ENCODE measurements around the gene KRTAP5-5. TPM values are rescaled to one million over a fixed set of nuclear protein-coding genes. Genes with fewer than 3 reads are reported as not detected.

The KRTAP5-5 gene
- total and polyA plus RNA-seq, 12 donors, result not detected

DNA sequence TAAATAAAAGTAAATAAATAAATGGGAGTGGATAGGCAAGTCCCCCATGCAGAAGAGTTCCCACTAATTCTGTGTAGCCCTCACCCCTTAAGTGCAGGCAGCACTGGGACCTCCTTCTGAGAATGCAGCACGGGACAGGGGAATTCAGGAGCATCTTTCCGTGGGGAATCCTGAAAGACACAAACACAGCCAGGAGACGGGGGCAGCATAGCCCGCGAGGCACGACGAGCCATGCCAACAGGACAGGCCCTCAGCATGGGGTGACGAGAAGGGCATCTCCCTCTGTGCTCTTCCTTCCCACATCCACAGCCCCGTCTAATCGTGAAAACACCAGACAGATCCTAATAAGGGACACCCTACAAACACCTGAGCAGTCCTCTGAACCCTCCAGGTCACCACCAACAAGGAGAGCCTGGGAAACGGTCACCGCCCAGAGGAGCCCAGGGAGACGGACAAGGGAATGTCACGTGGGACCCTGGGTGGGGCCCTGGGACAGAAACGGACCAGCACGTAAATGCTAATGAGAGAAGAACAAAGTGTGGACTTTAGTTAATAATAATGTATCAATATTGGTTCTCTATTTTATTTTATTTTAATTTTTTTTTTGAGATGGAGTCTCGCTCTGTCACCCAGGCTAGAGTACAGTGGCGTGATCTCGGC is 6.8 kb downstream of the KRTAP5-5 start:
- Histone ChIP-seq H3K4me3 (no peak overlapping the region), H3K27ac (no peak overlapping the region), H3K9me3 (no peaks in the 10 kb centered on the region), H3K27me3 (peaks cover 0 to 44% (median 29%) of the 10 kb centered on the region in 7 donors), H3K36me3 (no peaks in the 10 kb centered on the region), H3K4me1 (peaks cover 0 to 39% (median 15%) of the 10 kb centered on the region in 9 donors)
- no peak for TF ChIP-seq CTCF (IDR thresholded peaks at IDR 0.05)
- WGBS, 2 donors, result 88 to 89% methylated on average over 19 of the region's 19 CpGs
- DNase-seq, result no peak
- no peak for ATAC-seq
- intact Hi-C loops (cut with DNase I), result no loop called here

GRCh38 chr11:1637628-1638027 is 8.1 kb downstream of the KRTAP5-5 start:
- ATAC-seq, result no peak
- no peak overlapping the region for H3K27ac ChIP-seq

GRCh38 chr11:1638344-1638743 is 8.8 kb downstream of the KRTAP5-5 start:
- peak overlapping the region in 5 of 10 donors; percentile 9 to 70 (median 62) for H3K27ac ChIP-seq
- no peaks in the 10 kb centered on the region for H3K36me3 ChIP-seq
- no peak for TF ChIP-seq CTCF (IDR thresholded peaks at IDR 0.05)
- intact Hi-C loops (cut with DNase I), result no loop called here
- H3K9me3 ChIP-seq, result no peaks in the 10 kb centered on the region
- H3K4me3 ChIP-seq, result no peak overlapping the region
- H3K4me1 ChIP-seq, result peaks cover 0 to 28% (median 15%) of the 10 kb centered on the region in 9 donors
- WGBS, 2 donors, result 67 to 69% methylated on average over 8 of the region's 8 CpGs
- no peak for ATAC-seq
- no peak for DNase-seq
- peaks cover 0 to 33% (median 16%) of the 10 kb centered on the region in 7 donors for H3K27me3 ChIP-seq

More at GRCh38 chr11:1637628-1638027, 8.1 kb downstream of the KRTAP5-5 start:
- Histone ChIP-seq H3K36me3 (no peaks in the 10 kb centered on the region), H3K9me3 (no peaks in the 10 kb centered on the region), H3K4me1 (peaks cover 0 to 31% (median 15%) of the 10 kb centered on the region in 9 donors), H3K27me3 (peaks cover 0 to 35% (median 18%) of the 10 kb centered on the region in 7 donors), H3K4me3 (no peak overlapping the region)
- intact Hi-C loops (cut with DNase I), result no loop called here
- 91 to 94% methylated on average over 2 of the region's 2 CpGs for WGBS, 2 donors
- no peak for DNase-seq
- TF ChIP-seq CTCF (IDR thresholded peaks at IDR 0.05), result no peak

DNA sequence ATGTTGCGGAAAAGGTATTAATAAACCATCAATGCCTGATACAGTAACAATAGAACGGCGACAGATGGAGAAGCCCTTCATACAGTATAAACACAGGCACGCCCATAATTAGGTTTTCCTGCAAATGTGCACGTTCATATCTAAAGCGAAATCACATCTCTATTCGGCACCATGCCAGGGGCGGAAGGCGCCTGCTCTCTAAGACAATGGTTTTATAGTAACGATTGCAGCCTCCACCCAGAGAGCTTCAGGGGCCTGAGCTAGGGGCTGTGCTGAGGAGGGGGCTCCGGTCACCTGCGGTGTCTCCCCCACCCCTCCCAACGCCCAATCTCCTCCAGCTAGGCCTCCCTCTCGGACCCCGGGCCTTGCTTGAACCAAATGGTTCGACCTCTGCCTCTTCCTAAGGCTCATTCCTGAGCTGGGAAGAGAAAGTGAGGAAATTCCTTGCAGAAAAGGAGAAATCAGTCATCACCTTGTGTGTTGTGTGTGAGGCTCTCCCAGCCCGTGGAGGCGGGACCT is 9.6 kb downstream of the KRTAP5-5 start:
- WGBS, 2 donors, result 51 to 62% methylated on average over 18 of the region's 18 CpGs
- ATAC-seq (peak; percentile 43 to 91 (median 84)), DNase-seq (peak; percentile 47 to 81)
- H3K27ac ChIP-seq, result peak overlapping the region in 7 of 10 donors; percentile 51 to 75 (median 62)
- H3K4me3 ChIP-seq, result peak overlapping the region in 3 of 10 donors; percentile 8 to 20 (median 13)
- no peaks in the 10 kb centered on the region for H3K9me3 ChIP-seq
- TF ChIP-seq CTCF (IDR thresholded peaks at IDR 0.05), result no peak
- peaks cover 0 to 28% (median 15%) of the 10 kb centered on the region in 9 donors for H3K4me1 ChIP-seq
- no peaks in the 10 kb centered on the region for H3K36me3 ChIP-seq
- H3K27me3 ChIP-seq, result peaks cover 0 to 28% (median 16%) of the 10 kb centered on the region in 7 donors
- intact Hi-C loops (cut with DNase I), result no loop called here
